ENCODE data around the gene NELFE.

DNA sequence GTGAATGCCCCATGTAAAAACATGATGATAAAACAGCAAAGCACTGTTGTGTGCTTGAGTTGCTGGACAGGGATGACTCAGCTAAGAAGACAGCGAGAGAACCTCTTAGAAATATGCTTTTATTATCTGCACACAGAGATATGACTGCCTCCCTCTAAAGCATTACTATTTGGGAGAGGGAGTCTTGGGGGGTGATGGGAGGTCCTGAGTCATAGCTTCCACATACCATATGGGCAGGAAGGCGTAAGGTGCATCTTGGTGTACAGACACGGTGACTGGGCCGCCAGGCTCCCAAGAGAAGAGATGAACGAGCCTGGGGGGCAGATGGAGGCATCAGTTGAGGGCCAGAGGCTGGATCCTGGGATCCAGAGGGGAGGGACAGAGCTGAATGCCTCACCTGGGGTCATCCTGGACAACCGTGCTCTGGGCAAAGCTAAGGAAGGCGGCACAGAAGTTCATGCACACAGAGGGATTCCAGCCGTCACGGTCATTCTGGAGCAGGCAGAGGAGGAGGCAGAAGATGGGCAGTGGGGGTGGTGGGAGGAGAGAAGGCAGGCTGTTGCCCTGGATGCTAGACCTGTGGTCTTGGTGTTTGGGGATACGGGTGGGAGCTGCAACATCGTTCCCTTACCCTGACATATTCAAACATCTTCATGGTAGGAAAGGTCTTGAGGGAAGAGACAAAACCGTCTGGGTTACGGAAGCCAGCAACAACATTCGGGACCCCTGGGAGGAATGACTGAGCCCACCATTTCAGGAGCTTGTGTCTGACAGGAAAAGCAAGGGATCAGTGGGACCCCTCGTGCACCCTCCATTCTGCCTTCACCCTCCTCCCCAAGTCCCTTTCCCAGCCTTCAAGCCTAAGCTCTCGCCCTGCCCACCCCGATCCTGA, 11.2 kb upstream of the NELFE start:
- no peak for TF ChIP-seq EZH2 (IDR thresholded peaks at IDR 0.05; ENCODE audit: insufficient read depth, poor library complexity, severe bottlenecking)
- no peak for TF ChIP-seq EZH2phosphoT487 (IDR thresholded peaks at IDR 0.05; ENCODE audit: insufficient read depth, low read depth)

Measured in GM23248 (cell line).